Keratinocyte (primary cell): ENCODE data around the gene TMTC4.
A peak's percentile ranks its signal among the peaks of the same experiment; 100 is the strongest.

Source experiments
- CTCF ChIP-seq, 3 experiments: IDR thresholded peaks in 1 of 3; conservative IDR thresholded peaks in 1 of 3; optimal IDR thresholded peaks in 1 of 3; 2 replicates in 2 of 3; 3 replicates in 1 of 3; pipeline versions ENCODE3 to v1.5.1; 2011; ENCODE audit warnings: low read length in 3 of 3, mild to moderate bottlenecking in 3 of 3, moderate library complexity in 2 of 3, control low read depth in 1 of 3, inconsistent platforms in 1 of 3; ENCODE audit not compliant: insufficient read depth in 2 of 3; ENCODE audit errors: extremely low read depth in 1 of 3
- EZH2 ChIP-seq: IDR thresholded peaks from one replicate; pipeline ENCODE4 v1.6.1; 2012; ENCODE audit warnings: inconsistent platforms, mild to moderate bottlenecking, low read length, moderate library complexity

- peak; percentile 74 to 84 (median 83) for TF ChIP-seq CTCF (optimal IDR thresholded peaks at IDR 0.05 in 1 of 3, IDR thresholded peaks at IDR 0.05 in 1 of 3, conservative IDR thresholded peaks at IDR 0.05 in 1 of 3; ENCODE audit: extremely low read depth in 1 of 3, insufficient read depth in 2 of 3, low read length in 3 of 3)
- TF ChIP-seq EZH2: no peak
These were observed 101.5 kb downstream of the TMTC4 start for GRCh38 chr13:100573121-100573520.
